K562 (cell line): Measurements from ENCODE around the gene ENTPD8. TPM values are rescaled to one million over a fixed set of nuclear protein-coding genes. Genes with fewer than 3 reads are reported as not detected.

Experiments used
- GABPB2 ChIP-seq: fragments of 250-450 bp; sonication (Bioruptor Pico); conservative IDR thresholded peaks from 2 replicates; pipeline ENCODE4 v1.5.1; 2021; ENCODE audit warnings: mild to moderate bottlenecking
- HMGXB4 ChIP-seq: sonication (generic); formaldehyde crosslinking; IDR thresholded peaks from 2 replicates; pipeline ENCODE4 v1.8.1; 2023; ENCODE audit warnings: mild to moderate bottlenecking, missing genetic modification reagents
- MAFF ChIP-seq: IDR thresholded peaks from 2 replicates; pipeline ENCODE4 v1.6.1; 2012; ENCODE audit warnings: low read length, improper control_type of control experiment
- NKRF ChIP-seq: fragments of 450-650 bp; IDR thresholded peaks from 2 replicates; pipeline ENCODE4 v1.6.1; 2016; ENCODE audit warnings: borderline replicate concordance
- PML ChIP-seq: IDR thresholded peaks from 2 replicates; pipeline ENCODE4 v1.6.1; 2012; ENCODE audit warnings: low read length, inconsistent platforms
- RBM14 ChIP-seq: fragments of 200-400 bp; formaldehyde crosslinking; IDR thresholded peaks from 2 replicates; pipeline ENCODE4 v1.6.1; 2018; ENCODE audit warnings: low read depth, mild to moderate bottlenecking, low read length, moderate library complexity, borderline replicate concordance; ENCODE audit not compliant: insufficient read depth
- SAFB2 ChIP-seq: fragments of 200-400 bp; formaldehyde crosslinking; IDR thresholded peaks from 2 replicates; pipeline ENCODE4 v1.6.1; 2018; ENCODE audit warnings: borderline replicate concordance, low read length, low read depth, moderate library complexity; ENCODE audit not compliant: severe bottlenecking
- SRF ChIP-seq, 2 experiments: fragments of 250-450, 450-650 bp in 1 of 2; sonication (Bioruptor Pico) in 1 of 2; sonication (generic) in 1 of 2; formaldehyde crosslinking; IDR thresholded peaks; 2 replicates each; pipeline versions ENCODE4 v1.5.0 to v1.5.1; 2020 to 2022; ENCODE audit warnings: mild to moderate bottlenecking in 1 of 2, missing genetic modification reagents in 1 of 2
- YY1 ChIP-seq, 3 experiments: IDR thresholded peaks; 2 replicates each; pipeline ENCODE4 v1.6.1; 2011; ENCODE audit warnings: low read length in 2 of 3, mild to moderate bottlenecking in 2 of 3, moderate library complexity in 2 of 3, borderline replicate concordance in 1 of 3, control low read depth in 1 of 3, low read depth in 1 of 3; ENCODE audit not compliant: insufficient read depth in 3 of 3, insufficient replicate concordance in 2 of 3, control insufficient read depth in 1 of 3, insufficient read length in 1 of 3; ENCODE audit errors: extremely low read depth in 1 of 3
- ZBTB8A ChIP-seq: fragments of 450-650 bp; IDR thresholded peaks from 2 replicates; pipeline ENCODE4 v1.6.1; 2018; ENCODE audit warnings: mild to moderate bottlenecking, moderate library complexity; ENCODE audit not compliant: partially characterized antibody
- ZNF407 ChIP-seq: fragments of 450-650 bp; IDR thresholded peaks from 2 replicates; pipeline ENCODE4 v1.6.1; 2016; ENCODE audit warnings: low read depth
- ZSCAN32 ChIP-seq: fragments of 450-650 bp; formaldehyde crosslinking; IDR thresholded peaks from 2 replicates; pipeline ENCODE4 v1.4.0; 2020; ENCODE audit warnings: mild to moderate bottlenecking, moderate library complexity
- polyA plus RNA-seq, 8 experiments: library from polyadenylated mRNA; depleted of rRNA in 4 of 8; stranded (reverse) in 5 of 8; unstranded in 3 of 8; fragments of >200 nt; fragmentation: Nextera tagmentation in 2 of 8; fragmentation: Illumina TruSeq in 1 of 8; extraction: Ambion mirVana in 2 of 8; extraction: Trizol in 1 of 8; gene quantifications; 2 replicates each; pipeline versions ENCODE4 v1.2.1 to v1.2.3, GENCODE V29; 2011 to 2014; ENCODE audit warnings: inconsistent platforms in 1 of 8, missing spikeins in 1 of 8
- total RNA-seq, 7 experiments: library from RNA; depleted of rRNA in 6 of 7; stranded (reverse); fragments of >200 nt in 6 of 7; fragmentation: Illumina TruSeq in 2 of 7; extraction: Trizol in 2 of 7; gene quantifications; 2 replicates each; pipeline versions ENCODE4 v1.2.1 to v1.2.3, GENCODE V29; 2011 to 2021; ENCODE audit warnings: low replicate concordance in 1 of 7

The ENTPD8 gene
- total and polyA plus RNA-seq, 9 of the 15 experiments (the other 6 are each of a cell fraction or from before 2014, with no cell fraction given) = 0.06 to 0.27 (median 0.19) TPM; not detected in 5

- TF ChIP-seq SRF (CRISPR knock-in tag; IDR thresholded peaks at IDR 0.05) = peak in 1 of 2 experiments; percentile 63; a peak in 1 of 4 replicates
- no peak; the same call in 1 of the 2 replicates for TF ChIP-seq PML
- TF ChIP-seq SAFB2 = no peak
- TF ChIP-seq YY1 (IDR thresholded peaks at IDR 0.05; ENCODE audit: borderline replicate concordance in 1 of 3, control insufficient read depth in 1 of 3, extremely low read depth in 1 of 3, insufficient read depth in 3 of 3, insufficient read length in 1 of 3, insufficient replicate concordance in 2 of 3, low read depth in 1 of 3, low read length in 2 of 3) = peak in 2 of 3 experiments; percentile 64 to 73
- no peak for TF ChIP-seq MAFF
- no peak for TF ChIP-seq GABPB2 (CRISPR knock-in tag)
- no peak for TF ChIP-seq ZSCAN32 (CRISPR knock-in tag)
- TF ChIP-seq RBM14 = no peak
- no peak for TF ChIP-seq ZNF407
- TF ChIP-seq NKRF = no peak
- TF ChIP-seq ZBTB8A = no peak
- TF ChIP-seq HMGXB4 (CRISPR knock-in tag) = peak; percentile 92; the same call in 1 of the 2 replicates
These were observed 18.3 kb downstream of the ENTPD8 start, which contains the start of the genes EXD3 and NOXA1 (continued) for GRCh38 chr9:137422604-137423513.
